Brain microvascular endothelial cell (primary cell): ENCODE data around the gene TNFRSF1B.

ENCODE experiments used
- DNase-seq: peaks from one replicate; pipeline ENCODE4 v3.0.0-alpha.2; 2020
- H3K27ac ChIP-seq: fragments of 250-450 bp; sonication (Bioruptor Pico); 2 replicates; pipeline ENCODE4 v1.5.1; 2020; ENCODE audit warnings: mild to moderate bottlenecking, moderate library complexity
- H3K27me3 ChIP-seq: fragments of 250-450 bp; sonication (Bioruptor Pico); replicated peaks from 2 replicates; pipeline ENCODE4 v1.5.1; 2020; ENCODE audit warnings: mild to moderate bottlenecking
- H3K36me3 ChIP-seq: fragments of 250-450 bp; sonication (Bioruptor Pico); replicated peaks from 2 replicates; pipeline ENCODE4 v1.5.1; 2020; ENCODE audit warnings: mild to moderate bottlenecking
- H3K4me3 ChIP-seq: 2 replicates; pipeline ENCODE4 v1.5.1; 2011; ENCODE audit warnings: low read depth, mild to moderate bottlenecking, control low read depth, low read length, moderate library complexity
- CTCF ChIP-seq: IDR thresholded peaks from 2 replicates; pipeline ENCODE4 v1.5.1; 2011; ENCODE audit warnings: low read depth, mild to moderate bottlenecking, moderate library complexity, low read length, control low read depth, inconsistent platforms; ENCODE audit errors: missing control alignments
- in situ Hi-C: cut with HindIII; loops from 2 replicates; pipeline ENCODE4 v1.10.0; 2017; ENCODE audit warnings: low sequenced_read_pairs, low pct_ligation_motif_present

TNFRSF1B gene

GRCh38 chr1:12134716-12135115 is 32.1 kb upstream of the TNFRSF1B start:
- Histone ChIP-seq H3K27ac (no peak overlapping the region), H3K4me3 (no peak overlapping the region), H3K36me3 (no peaks in the 10 kb centered on the region), H3K27me3 (no peaks in the 10 kb centered on the region)
- DNase-seq = no peak
- in situ Hi-C loops = no loop called here
- TF ChIP-seq CTCF = no peak

GRCh38 chr1:12135612-12136011 is 31.2 kb upstream of the TNFRSF1B start:
- no peaks in the 10 kb centered on the region for H3K27me3 ChIP-seq
- H3K4me3 ChIP-seq = no peak overlapping the region
- in situ Hi-C loops = no loop called here
- no peak overlapping the region for H3K27ac ChIP-seq
- no peak for DNase-seq
- TF ChIP-seq CTCF = no peak
- H3K36me3 ChIP-seq = no peaks in the 10 kb centered on the region

GRCh38 chr1:12136916-12137610 is 29.7 kb upstream of the TNFRSF1B start:
- no peak overlapping the region for H3K27ac ChIP-seq
- no peak overlapping the region for H3K4me3 ChIP-seq
- in situ Hi-C loops = no loop called here
- TF ChIP-seq CTCF = no peak
- H3K27me3 ChIP-seq = no peaks in the 10 kb centered on the region
- no peak for DNase-seq
- no peaks in the 10 kb centered on the region for H3K36me3 ChIP-seq

GRCh38 chr1:12138196-12139168 is 28.3 kb upstream of the TNFRSF1B start:
- DNase-seq = no peak
- H3K27me3 ChIP-seq = no peaks in the 10 kb centered on the region
- no peak overlapping the region for H3K27ac ChIP-seq
- no peak overlapping the region for H3K4me3 ChIP-seq
- no peak for TF ChIP-seq CTCF
- in situ Hi-C loops = no loop called here
- no peaks in the 10 kb centered on the region for H3K36me3 ChIP-seq

GRCh38 chr1:12140016-12140415 is 26.8 kb upstream of the TNFRSF1B start:
- DNase-seq = no peak
- no peak overlapping the region for H3K4me3 ChIP-seq
- no peaks in the 10 kb centered on the region for H3K27me3 ChIP-seq
- no peak for TF ChIP-seq CTCF
- no peaks in the 10 kb centered on the region for H3K36me3 ChIP-seq
- no peak overlapping the region for H3K27ac ChIP-seq
- in situ Hi-C loops = no loop called here
